K562 (cell line): ENCODE measurements around the gene MYLK3. TPM values are rescaled to one million over a fixed set of nuclear protein-coding genes. Genes with fewer than 3 reads are reported as not detected.
A peak's percentile ranks its signal among the peaks of the same experiment; 100 is the strongest.

Experiments used
- ATAC-seq: fragments of 200-7000 bp; cut with Tn5 transposase; 3 replicates; pipeline ENCODE4 v1.9.1; 2020; ENCODE audit warnings: moderate library complexity
- BruUV-seq: library from RNA; stranded (reverse); fragments of 400-500 nt; replicated peaks from 2 replicates; lab custom pipeline; 2021; lab: Mats Ljungman, UMichigan
- CTCF ChIA-PET: fragments of 300-600 bp; formaldehyde crosslinking; extraction: SDS; loops from one replicate; lab custom pipeline; 2021; ENCODE audit warnings: low intra/inter-chr PET ratio; lab: Yijun Ruan, JAX
- POLR2A ChIA-PET: fragments of 300-600, 350-650 bp; sonication (Branson Sonifier 250); formaldehyde crosslinking; extraction: SDS; loops from one replicate; lab custom pipeline; 2021; ENCODE audit warnings: antibody characterized with exemption, inconsistent platforms; lab: Yijun Ruan, JAX
- DNase-seq, 4 experiments: peaks; one replicate each; pipeline versions ENCODE4 v3.0.0 to v3.0.0-alpha.2; 2011 to 2018; ENCODE audit warnings: low spot score in 3 of 4, mixed read lengths in 3 of 4; ENCODE audit errors: extremely low read depth in 1 of 4
- FAIRE-seq: peaks from 2 replicates; lab custom pipeline; 2011; peaks lifted over from hg19 to GRCh38; lab: Jason Lieb, UNC
- H2AFZ ChIP-seq: 2 replicates; pipeline ENCODE4 v1.6.0; 2011; ENCODE audit warnings: low read depth, low read length, control low read depth, inconsistent platforms
- H3K27ac ChIP-seq: fragments of 200-600 bp; 3 replicates; pipeline ENCODE4 v1.8.0; 2011; ENCODE audit warnings: low read depth, mild to moderate bottlenecking, control low read depth, inconsistent platforms, low read length, moderate library complexity, mixed read lengths; ENCODE audit errors: extremely low read depth
- H3K27me3 ChIP-seq, 2 experiments: fragments of 300-600 bp in 1 of 2; 2 replicates in 1 of 2; 3 replicates in 1 of 2; pipeline versions ENCODE4 v1.6.0 to v1.8.0; 2011; ENCODE audit warnings: inconsistent platforms in 2 of 2, low read length in 2 of 2, mild to moderate bottlenecking in 1 of 2, mixed read lengths in 1 of 2, moderate library complexity in 1 of 2; ENCODE audit not compliant: control insufficient read depth in 2 of 2, insufficient read depth in 2 of 2
- H3K36me3 ChIP-seq: fragments of 300-600 bp; 3 replicates; pipeline ENCODE4 v1.8.0; 2011; ENCODE audit warnings: mild to moderate bottlenecking, low read length, inconsistent platforms; ENCODE audit not compliant: control insufficient read depth, insufficient read depth
- H3K4me1 ChIP-seq, 2 experiments: fragments of 200-600 bp in 1 of 2; replicated peaks in 1 of 2; 2 replicates in 1 of 2; 3 replicates in 1 of 2; pipeline versions ENCODE4 v1.5.1 to v1.8.0; 2011; ENCODE audit warnings: inconsistent platforms in 2 of 2, low read length in 2 of 2, mild to moderate bottlenecking in 1 of 2, mixed read lengths in 1 of 2, moderate library complexity in 1 of 2; ENCODE audit not compliant: control insufficient read depth in 2 of 2, insufficient read depth in 2 of 2
- H3K4me2 ChIP-seq: 2 replicates; pipeline ENCODE4 v1.6.1; 2011; ENCODE audit warnings: low read length, control low read depth, inconsistent platforms, mixed read lengths; ENCODE audit not compliant: insufficient read depth
- H3K4me3 ChIP-seq: fragments of 200-600 bp; sonication (generic), shearing (Covaris generic); 2 replicates; pipeline ENCODE4 v1.5.1; 2016; ENCODE audit warnings: control low read depth, inconsistent platforms
- H3K79me2 ChIP-seq: fragments of 200-600 bp; 3 replicates; pipeline ENCODE4 v1.8.0; 2011; ENCODE audit warnings: low read length, inconsistent platforms; ENCODE audit not compliant: control insufficient read depth, insufficient read depth
- H3K9ac ChIP-seq, 2 experiments: 2 replicates each; pipeline versions ENCODE4 v1.6.0 to v1.6.1; 2011; ENCODE audit warnings: low read depth in 2 of 2, low read length in 2 of 2, control low read depth in 1 of 2, inconsistent platforms in 1 of 2, mild to moderate bottlenecking in 1 of 2, mixed read lengths in 1 of 2; ENCODE audit not compliant: insufficient read depth in 1 of 2
- H3K9me1 ChIP-seq: one replicate; pipeline ENCODE4 v1.6.0; 2011; ENCODE audit warnings: inconsistent platforms, mild to moderate bottlenecking, low read length, moderate library complexity; ENCODE audit not compliant: control insufficient read depth, insufficient read depth
- H3K9me3 ChIP-seq: replicated peaks from 2 replicates; pipeline ENCODE4 v1.5.1; 2011; ENCODE audit warnings: low read depth, low read length, inconsistent platforms; ENCODE audit not compliant: control insufficient read depth, insufficient read depth
- H4K20me1 ChIP-seq: replicated peaks from 2 replicates; pipeline ENCODE4 v1.6.1; 2011; ENCODE audit warnings: low read length, inconsistent platforms, mixed read lengths; ENCODE audit not compliant: control insufficient read depth, insufficient read depth
- FOXJ2 ChIP-seq: fragments of 200-800 bp; sonication (Bioruptor generic); IDR thresholded peaks from 2 replicates; pipeline ENCODE4 v1.6.1; 2016; ENCODE audit warnings: missing genetic modification characterization, missing compliant biosample characterization
- PHB ChIP-seq: fragments of 250-450 bp; sonication (Bioruptor Pico); IDR thresholded peaks from 2 replicates; pipeline ENCODE4 v1.5.0; 2021
- TOE1 ChIP-seq, 2 experiments: fragments of 450-650 bp in 1 of 2; sonication (generic) in 1 of 2; formaldehyde crosslinking in 1 of 2; IDR thresholded peaks; 2 replicates each; pipeline versions ENCODE4 v1.7.1 to v1.8.0; 2016 to 2022; ENCODE audit warnings: borderline replicate concordance in 2 of 2, mild to moderate bottlenecking in 2 of 2, antibody characterized with exemption in 1 of 2, inconsistent platforms in 1 of 2, low read depth in 1 of 2, missing genetic modification reagents in 1 of 2, moderate library complexity in 1 of 2
- WGBS: fragments of 100-300 bp; shearing (Covaris generic); methylation state at CpG from one replicate; pipeline ENCODE4 v1.1.6; 2016; ENCODE audit warnings: low coverage, mixed read lengths; ENCODE audit not compliant: insufficient coverage; ENCODE audit errors: missing lambda C conversion rate; 5-methylcytosine and 5-hydroxymethylcytosine counted together
- in situ Hi-C: fragments of 300-500 bp; cut with MboI; formaldehyde crosslinking; loops from 4 replicates; pipeline ENCODE4 v1.15.0; 2018; ENCODE audit warnings: inconsistent platforms, mixed read lengths
- intact Hi-C: fragments of 100-400 bp; cut with micrococcal nuclease; formaldehyde crosslinking; loops from 2 replicates; pipeline ENCODE4 v1.14.2; 2022
- polyA plus RNA-seq, 8 experiments: library from polyadenylated mRNA; depleted of rRNA in 4 of 8; stranded (reverse) in 5 of 8; unstranded in 3 of 8; fragments of >200 nt; fragmentation: Nextera tagmentation in 2 of 8; fragmentation: Illumina TruSeq in 1 of 8; extraction: Ambion mirVana in 2 of 8; extraction: Trizol in 1 of 8; gene quantifications; 2 replicates each; pipeline versions ENCODE4 v1.2.1 to v1.2.3, GENCODE V29; 2011 to 2014; ENCODE audit warnings: inconsistent platforms in 1 of 8, missing spikeins in 1 of 8
- total RNA-seq, 7 experiments: library from RNA; depleted of rRNA in 6 of 7; stranded (reverse); fragments of >200 nt in 6 of 7; fragmentation: Illumina TruSeq in 2 of 7; extraction: Trizol in 2 of 7; gene quantifications; 2 replicates each; pipeline versions ENCODE4 v1.2.1 to v1.2.3, GENCODE V29; 2011 to 2021; ENCODE audit warnings: low replicate concordance in 1 of 7
- TF ChIP-seq, protein P1 (sequence below): fragments of 450-650 bp; IDR thresholded peaks from 2 replicates; pipeline ENCODE4 v1.6.1; 2018; ENCODE audit not compliant: partially characterized antibody

The MYLK3 gene
- total and polyA plus RNA-seq, 9 of the 15 experiments (the other 6 are each of a cell fraction or from before 2014, with no cell fraction given): 0.69 to 10.7 (median 4.7) TPM

DNA sequence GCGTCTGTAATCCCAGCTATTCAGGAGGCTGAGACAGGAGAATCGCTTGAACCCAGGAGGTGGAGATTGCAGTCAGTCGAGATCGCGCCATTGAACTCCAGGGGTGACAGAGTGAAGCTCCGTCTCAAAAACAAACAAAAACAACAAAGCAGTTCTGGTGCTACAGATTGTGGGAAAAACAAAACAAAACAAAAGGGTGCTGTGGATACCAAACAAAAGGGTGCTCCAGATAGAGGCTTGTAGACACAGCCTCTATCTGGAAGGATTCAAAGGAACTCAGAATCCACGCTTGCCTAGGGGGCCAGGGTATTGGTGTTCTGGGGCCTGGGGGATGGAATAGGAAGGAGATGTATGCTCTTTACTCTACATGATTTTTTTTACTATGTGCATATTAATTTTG lies 2.5 kb downstream of the MYLK3 start:
- DNase-seq: no peak
- ChIA-PET CTCF (no interaction called here), POLR2A (interaction anchor here (2.0 kb wide), 1 partner anchor 42 kb away, joined by 5 read pairs; no protein-coding TSS in a partner anchor)
- Histone ChIP-seq H2AFZ (no peak overlapping the region), H3K4me1 (peaks cover 38 to 56% of the 10 kb centered on the region in 2 experiments), H3K4me3 (no peak overlapping the region), H3K79me2 (peaks cover 39% of the 10 kb centered on the region), H3K27ac (no peak overlapping the region), H3K4me2 (no peak overlapping the region), H3K36me3 (no peaks in the 10 kb centered on the region), H3K9me3 (no peaks in the 10 kb centered on the region), H3K9me1 (peaks cover 3% of the 10 kb centered on the region), H3K9ac (no peak overlapping the region), H3K27me3 (no peaks in the 10 kb centered on the region), H4K20me1 (no peaks in the 10 kb centered on the region)
- in situ Hi-C loops (no loop called here), intact Hi-C loops (no loop called here)
- FAIRE-seq: no peak
- BruUV-seq: no TSS peak
- TF ChIP-seq PHB: no peak
- no peak for TF ChIP-seq TOE1 (IDR thresholded peaks at IDR 0.05; ENCODE audit: borderline replicate concordance)
- no peak for TF ChIP-seq TOE1 (CRISPR knock-in tag; IDR thresholded peaks at IDR 0.05; ENCODE audit: borderline replicate concordance, low read depth)
- TF ChIP-seq, protein P1, sequence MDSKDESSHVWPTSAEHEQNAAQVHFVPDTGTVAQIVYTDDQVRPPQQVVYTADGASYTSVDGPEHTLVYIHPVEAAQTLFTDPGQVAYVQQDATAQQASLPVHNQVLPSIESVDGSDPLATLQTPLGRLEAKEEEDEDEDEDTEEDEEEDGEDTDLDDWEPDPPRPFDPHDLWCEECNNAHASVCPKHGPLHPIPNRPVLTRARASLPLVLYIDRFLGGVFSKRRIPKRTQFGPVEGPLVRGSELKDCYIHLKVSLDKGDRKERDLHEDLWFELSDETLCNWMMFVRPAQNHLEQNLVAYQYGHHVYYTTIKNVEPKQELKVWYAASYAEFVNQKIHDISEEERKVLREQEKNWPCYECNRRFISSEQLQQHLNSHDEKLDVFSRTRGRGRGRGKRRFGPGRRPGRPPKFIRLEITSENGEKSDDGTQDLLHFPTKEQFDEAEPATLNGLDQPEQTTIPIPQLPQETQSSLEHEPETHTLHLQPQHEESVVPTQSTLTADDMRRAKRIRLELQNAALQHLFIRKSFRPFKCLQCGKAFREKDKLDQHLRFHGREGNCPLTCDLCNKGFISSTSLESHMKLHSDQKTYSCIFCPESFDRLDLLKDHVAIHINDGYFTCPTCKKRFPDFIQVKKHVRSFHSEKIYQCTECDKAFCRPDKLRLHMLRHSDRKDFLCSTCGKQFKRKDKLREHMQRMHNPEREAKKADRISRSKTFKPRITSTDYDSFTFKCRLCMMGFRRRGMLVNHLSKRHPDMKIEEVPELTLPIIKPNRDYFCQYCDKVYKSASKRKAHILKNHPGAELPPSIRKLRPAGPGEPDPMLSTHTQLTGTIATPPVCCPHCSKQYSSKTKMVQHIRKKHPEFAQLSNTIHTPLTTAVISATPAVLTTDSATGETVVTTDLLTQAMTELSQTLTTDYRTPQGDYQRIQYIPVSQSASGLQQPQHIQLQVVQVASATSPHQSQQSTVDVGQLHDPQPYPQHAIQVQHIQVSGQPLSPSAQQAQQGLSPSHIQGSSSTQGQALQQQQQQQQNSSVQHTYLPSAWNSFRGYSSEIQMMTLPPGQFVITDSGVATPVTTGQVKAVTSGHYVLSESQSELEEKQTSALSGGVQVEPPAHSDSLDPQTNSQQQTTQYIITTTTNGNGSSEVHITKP: peak; percentile 65
- TF ChIP-seq FOXJ2 (tag): peak; percentile 44; the same call in 1 of the 2 replicates
- ATAC-seq: no peak
- 67% methylated on average over 7 of the region's 7 CpGs for WGBS
